ENCODE results near the gene U2AF1L4.
"Not testable (repeated sequence)": the region's sequence is repeated elsewhere in the genome, so short reads cannot be mapped to it uniquely, and the experiment has no call there.

U2AF1L4 gene

DNA sequence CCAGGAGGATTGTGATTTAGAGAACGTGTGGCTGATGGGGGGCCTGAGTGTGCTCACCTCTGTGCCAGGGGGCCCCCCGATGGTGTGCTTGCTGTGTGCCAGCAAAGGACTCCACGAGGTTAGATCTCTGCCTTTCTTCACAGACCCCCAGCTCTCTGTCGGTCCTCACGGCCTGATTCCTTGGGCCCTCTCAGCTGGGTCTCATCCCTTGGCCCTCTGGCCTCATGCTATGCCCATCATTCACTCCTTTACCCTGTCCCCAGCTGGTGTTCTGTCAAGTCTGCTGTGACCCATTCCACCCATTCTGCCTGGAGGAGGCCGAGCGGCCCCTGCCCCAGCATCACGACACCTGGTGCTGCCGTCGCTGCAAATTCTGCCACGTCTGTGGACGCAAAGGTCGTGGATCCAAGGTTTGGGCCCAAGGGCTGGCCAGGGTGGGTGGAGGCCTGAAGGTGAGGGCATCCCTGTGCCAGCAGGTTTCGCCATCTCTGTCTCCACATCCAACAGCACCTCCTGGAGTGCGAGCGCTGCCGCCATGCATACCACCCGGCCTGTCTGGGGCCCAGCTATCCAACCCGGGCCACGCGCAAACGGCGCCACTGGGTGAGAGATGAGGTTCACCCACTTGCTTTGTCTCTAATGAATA lies 19.9 kb downstream of the U2AF1L4 start:
- DNase-seq (ENCODE audit: low spot score), result no peak

- no peak for DNase-seq (ENCODE audit: low spot score)
Observed at GRCh38 chr19:35724560-35724959, 20.7 kb downstream of the U2AF1L4 start.

GRCh38 chr19:35724132-35724531 lies 21.1 kb downstream of the U2AF1L4 start:
- not testable (repeated sequence) for DNase-seq (ENCODE audit: low spot score)

- DNase-seq (ENCODE audit: low spot score), result no peak
Observed at GRCh38 chr19:35723671-35724070, 21.5 kb downstream of the U2AF1L4 start.

GRCh38 chr19:35722897-35723296 lies 22.3 kb downstream of the U2AF1L4 start:
- DNase-seq (ENCODE audit: low spot score), result no peak

DNA sequence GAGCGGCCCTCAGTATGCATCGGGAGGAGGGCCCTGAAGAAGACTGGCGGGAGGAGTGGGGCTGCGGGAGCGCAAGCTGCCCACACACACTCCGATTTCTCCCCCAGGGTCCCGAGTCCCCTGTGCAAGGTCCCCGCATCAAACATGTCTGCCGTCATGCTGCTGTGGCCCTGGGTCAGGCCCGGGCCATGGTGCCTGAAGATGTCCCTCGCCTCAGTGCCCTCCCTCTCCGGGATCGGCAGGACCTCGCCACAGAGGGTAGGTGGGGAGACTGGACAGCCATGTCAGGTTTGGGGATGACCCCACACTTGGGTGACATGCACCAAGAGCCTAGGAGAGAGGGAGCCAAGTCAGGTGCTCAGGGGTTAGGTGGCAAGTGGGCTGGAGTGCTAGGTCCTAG lies 22.8 kb downstream of the U2AF1L4 start:
- no peak for DNase-seq (ENCODE audit: low spot score)

DNA sequence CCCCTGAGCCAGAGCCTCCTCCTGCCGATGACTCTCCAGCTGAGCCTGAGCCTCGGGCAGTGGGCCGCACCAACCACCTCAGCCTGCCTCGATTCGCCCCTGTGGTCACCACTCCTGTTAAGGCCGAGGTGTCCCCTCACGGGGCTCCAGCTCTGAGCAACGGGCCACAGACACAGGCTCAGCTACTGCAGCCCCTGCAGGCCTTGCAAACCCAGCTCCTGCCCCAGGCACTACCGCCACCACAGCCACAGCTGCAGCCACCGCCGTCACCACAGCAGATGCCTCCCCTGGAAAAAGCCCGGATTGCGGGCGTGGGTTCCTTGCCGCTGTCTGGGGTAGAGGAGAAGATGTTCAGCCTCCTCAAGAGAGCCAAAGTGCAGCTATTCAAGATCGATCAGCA lies 23.8 kb downstream of the U2AF1L4 start:
- DNase-seq (ENCODE audit: low spot score), result no peak

DNA sequence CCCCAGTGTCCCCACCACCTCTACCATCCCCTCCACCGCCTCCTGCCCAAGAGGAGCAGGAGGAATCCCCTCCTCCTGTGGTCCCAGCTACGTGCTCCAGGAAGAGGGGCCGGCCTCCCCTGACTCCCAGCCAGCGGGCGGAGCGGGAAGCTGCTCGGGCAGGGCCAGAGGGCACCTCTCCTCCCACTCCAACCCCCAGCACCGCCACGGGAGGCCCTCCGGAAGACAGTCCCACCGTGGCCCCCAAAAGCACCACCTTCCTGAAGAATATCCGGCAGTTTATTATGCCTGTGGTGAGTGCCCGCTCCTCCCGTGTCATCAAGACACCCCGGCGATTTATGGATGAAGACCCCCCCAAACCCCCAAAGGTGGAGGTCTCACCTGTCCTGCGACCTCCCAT lies 24.6 kb downstream of the U2AF1L4 start:
- no peak for DNase-seq (ENCODE audit: low spot score)

DNA sequence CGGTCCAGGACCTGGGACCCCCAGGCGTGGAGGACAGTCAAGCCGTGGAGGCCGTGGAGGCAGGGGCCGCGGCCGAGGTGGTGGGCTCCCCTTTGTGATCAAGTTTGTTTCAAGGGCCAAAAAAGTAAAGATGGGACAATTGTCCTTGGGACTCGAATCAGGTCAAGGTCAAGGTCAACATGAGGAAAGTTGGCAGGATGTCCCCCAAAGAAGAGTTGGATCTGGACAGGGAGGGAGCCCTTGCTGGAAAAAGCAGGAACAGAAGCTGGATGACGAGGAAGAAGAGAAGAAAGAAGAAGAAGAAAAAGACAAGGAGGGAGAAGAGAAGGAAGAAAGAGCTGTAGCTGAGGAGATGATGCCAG lies 25.1 kb downstream of the U2AF1L4 start:
- no peak for DNase-seq (ENCODE audit: low spot score)

GRCh38 chr19:35719402-35720162 lies 25.6 kb downstream of the U2AF1L4 start:
- no peak for DNase-seq (ENCODE audit: low spot score)

GRCh38 chr19:35718345-35719041 lies 26.7 kb downstream of the U2AF1L4 start:
- peak; percentile 35 for DNase-seq (ENCODE audit: low spot score)

GRCh38 chr19:35717665-35718344 lies 27.4 kb downstream of the U2AF1L4 start, which contains the start of gene KMT2B:
Gene KMT2B, plus strand, starts transcription at chr19:35718003. Its CDS starts 16 bp downstream, at chr19:35718019.
- peak; percentile 96 for DNase-seq (ENCODE audit: low spot score)

DNA sequence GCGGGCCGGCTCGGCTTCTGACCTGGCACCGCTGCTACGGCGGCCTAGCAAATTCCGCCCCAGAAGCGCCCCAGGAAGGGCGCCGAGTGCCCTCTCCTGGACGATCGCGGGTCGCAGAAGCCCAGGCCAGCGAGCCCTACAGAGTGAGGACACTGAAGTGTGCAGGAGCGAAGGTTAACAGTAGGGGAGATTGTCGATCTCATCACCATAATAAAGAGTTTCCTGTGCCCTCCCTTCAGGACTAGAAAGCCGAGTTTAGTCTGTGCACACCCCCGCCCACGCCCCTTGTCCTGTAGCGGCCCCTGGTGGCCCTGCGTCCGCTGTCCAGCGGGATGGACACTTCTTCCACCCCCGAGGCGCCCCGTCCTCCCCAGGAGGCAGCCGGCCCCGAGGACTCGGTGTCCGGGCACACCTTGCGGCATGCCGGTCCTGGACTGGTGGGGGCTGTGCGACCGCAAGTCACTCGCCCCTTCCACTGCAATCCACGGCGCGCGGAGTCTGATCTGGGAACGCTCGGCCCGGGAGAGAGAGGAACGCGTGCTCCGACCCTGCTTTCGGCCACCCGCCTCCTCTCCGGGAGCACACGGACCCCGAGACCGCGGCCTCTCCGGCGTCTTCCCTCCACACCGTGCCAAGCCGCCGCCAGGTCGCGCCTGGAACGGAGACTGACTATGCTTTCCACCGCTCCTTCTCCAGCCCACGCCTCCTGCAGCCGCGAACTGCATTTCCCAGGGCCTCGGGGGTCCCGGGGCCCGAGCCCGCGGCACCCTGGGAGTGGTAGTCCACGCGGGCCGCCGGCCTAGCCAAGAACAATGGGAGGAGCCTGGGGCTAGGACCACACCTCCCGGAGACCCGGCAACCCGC lies 28.2 kb downstream of the U2AF1L4 start:
- DNase-seq (ENCODE audit: low spot score), result peak; percentile 87

DNA sequence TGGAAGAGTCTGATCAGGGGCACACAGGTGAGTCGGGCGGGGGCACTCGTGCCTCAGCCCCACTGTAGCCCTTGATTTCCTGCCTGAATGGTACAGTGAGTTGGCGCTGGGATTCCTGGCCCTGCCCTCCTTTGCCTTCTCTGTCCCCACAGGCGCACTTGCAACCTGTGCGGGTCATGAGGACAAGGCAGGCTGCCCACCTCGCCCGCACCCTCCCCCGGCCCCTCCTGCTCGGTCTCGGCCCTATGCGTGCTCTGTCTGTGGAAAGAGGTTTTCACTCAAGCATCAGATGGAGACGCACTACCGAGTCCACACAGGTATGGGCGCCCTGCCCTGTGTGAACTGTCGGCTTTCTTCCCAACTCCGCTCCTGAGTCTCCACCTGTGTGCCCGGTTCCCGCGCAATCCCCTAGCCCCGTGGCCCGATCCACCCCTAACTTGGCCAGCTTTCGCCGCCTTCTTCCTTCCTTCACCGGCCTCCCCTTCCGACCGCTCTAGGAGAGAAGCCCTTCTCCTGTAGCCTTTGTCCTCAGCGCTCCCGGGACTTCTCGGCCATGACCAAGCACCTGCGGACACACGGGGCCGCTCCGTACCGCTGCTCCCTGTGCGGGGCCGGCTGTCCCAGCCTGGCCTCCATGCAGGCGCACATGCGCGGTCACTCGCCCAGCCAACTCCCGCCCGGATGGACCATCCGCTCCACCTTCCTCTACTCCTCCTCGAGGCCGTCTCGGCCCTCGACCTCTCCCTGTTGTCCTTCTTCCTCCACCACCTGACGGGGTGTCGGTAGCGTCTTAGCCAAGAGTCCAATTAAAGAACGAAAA lies 29.0 kb downstream of the U2AF1L4 start:
- DNase-seq (ENCODE audit: low spot score), result peak; percentile 8

- DNase-seq (ENCODE audit: low spot score), result no peak
Observed at GRCh38 chr19:35715355-35715809, 29.8 kb downstream of the U2AF1L4 start.

DNA sequence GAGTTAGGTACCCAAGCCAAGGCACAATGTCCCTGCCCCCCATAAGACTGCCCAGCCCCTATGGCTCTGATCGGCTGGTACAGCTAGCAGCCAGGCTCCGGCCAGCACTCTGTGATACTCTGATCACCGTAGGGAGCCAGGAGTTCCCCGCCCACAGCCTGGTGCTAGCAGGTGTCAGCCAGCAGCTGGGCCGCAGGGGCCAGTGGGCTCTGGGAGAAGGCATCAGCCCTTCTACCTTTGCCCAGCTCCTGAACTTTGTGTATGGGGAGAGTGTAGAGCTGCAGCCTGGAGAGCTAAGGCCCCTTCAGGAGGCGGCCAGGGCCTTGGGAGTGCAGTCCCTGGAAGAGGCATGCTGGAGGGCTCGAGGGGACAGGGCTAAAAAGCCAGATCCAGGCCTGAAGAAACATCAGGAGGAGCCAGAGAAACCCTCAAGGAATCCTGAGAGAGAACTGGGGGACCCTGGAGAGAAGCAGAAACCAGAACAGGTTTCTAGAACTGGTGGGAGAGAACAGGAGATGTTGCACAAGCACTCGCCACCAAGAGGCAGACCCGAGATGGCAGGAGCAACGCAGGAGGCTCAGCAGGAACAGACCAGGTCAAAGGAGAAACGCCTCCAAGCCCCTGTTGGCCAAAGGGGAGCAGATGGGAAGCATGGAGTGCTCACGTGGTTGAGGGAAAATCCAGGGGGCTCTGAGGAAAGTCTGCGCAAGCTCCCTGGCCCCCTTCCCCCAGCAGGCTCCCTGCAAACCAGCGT lies 30.4 kb downstream of the U2AF1L4 start:
- DNase-seq (ENCODE audit: low spot score), result no peak

DNA sequence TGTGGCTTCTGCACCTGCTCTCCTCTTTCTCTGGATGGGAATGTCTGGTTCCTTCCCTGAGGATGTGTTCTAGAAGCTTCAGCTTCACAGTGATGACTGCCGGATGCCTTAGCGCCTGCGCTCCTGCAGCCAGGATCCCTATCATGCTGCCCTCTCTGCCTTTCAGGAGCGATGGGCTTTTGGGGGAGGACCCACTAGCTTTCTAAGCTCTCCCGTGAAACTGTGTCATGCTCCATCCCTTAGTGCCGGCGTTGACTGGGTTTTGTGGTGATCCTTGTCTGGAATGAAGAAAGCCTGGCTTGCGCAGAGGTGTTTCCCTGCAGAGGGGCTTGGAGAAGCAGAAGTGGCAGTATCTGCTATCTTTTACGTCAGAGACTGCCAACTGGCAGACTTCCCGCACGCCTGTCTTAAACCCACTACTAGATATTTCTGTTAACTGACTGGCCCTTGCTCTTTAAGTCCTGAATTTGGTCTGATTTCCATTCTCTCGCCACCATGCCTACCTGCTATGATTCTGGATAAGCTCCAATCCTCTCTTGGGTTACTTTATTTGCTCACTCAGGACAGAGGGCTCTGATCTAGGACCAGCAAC lies 31.2 kb downstream of the U2AF1L4 start:
- no peak for DNase-seq (ENCODE audit: low spot score)

GRCh38 chr19:35713506-35713850 lies 31.7 kb downstream of the U2AF1L4 start:
- DNase-seq (ENCODE audit: low spot score), result no peak
